ENCODE measurements around the gene RPS6KA2. TPM values are rescaled to one million over a fixed set of nuclear protein-coding genes. Genes with fewer than 3 reads are reported as not detected.
A peak's percentile ranks its signal among the peaks of the same experiment; 100 is the strongest.

RPS6KA2 gene
- total and polyA plus RNA-seq, 7 experiments from 2014 or later, result 4.5 to 17.1 (median 6.6) TPM

DNA sequence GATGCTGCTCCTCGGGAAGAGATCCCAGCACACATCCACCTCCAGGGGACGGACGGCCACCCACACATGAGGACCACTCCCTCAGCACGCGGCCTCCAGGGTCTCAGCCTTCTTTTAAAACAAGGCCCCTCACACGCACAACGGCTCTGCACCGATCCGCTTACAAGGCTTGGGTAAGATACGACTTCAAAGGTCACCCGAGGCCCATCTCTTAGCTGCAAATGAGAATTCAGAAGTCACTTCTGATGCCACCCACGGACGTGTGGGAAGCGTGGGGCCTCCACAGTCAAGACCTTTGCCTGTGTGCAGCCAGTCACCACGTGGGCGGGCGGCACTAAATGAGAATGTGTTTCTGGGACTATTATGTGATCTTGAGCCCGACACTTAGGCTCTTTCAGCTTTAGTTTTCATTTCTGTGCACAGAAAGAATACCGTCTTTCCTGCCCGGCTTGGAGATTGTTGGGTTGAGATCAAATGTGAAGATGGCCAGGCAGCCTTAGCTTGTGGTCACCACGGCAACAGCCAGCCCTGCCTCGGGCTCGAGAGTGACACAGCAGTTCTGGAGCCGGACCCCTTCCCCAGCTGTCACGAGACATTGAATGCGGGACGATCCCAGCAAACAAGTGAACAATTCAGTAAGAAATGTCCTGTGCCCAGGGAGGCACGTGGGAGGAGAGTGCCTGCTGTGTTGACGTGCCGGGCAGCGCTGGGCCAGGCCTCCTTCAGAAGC lies 132.1 kb downstream of the RPS6KA2 start:
- Histone ChIP-seq H3K4me3 (ENCODE audit: low read length) (no peak overlapping the region), H3K4me1 (ENCODE audit: control insufficient read depth in 2 of 2, insufficient read depth in 2 of 2, low read length in 2 of 2) (no peaks in the 10 kb centered on the region), H3K27me3 (ENCODE audit: control insufficient read depth in 2 of 2, insufficient read depth in 2 of 2, low read length in 2 of 2) (no peaks in the 10 kb centered on the region), H3K9me3 (ENCODE audit: control insufficient read depth in 2 of 3, low read length in 3 of 3) (no peaks in the 10 kb centered on the region), H3K27ac (ENCODE audit: low read depth, low read length) (no peak overlapping the region), H3K36me3 (ENCODE audit: control insufficient read depth in 2 of 3, insufficient read depth in 3 of 3, low read length in 3 of 3) (no peaks in the 10 kb centered on the region)
- ChIA-PET POLR2A (interaction anchor here (1.0 kb wide), 1 partner anchor 8 kb away, joined by 3 read pairs; no protein-coding TSS in a partner anchor), CTCF (no interaction called here)
- DNase-seq, result peak in 1 of 9 donors; percentile 44
- peaks cover 0 to 25% (median 4%) of the 10 kb centered on the region in 5 donors for H3K36me3 Mint-ChIP-seq
- no peaks in the 10 kb centered on the region for H3K9me3 Mint-ChIP-seq
- peak overlapping the region in 1 of 9 donors; percentile 36 for H3K27ac Mint-ChIP-seq
- H3K27me3 Mint-ChIP-seq, result no peaks in the 10 kb centered on the region
- ATAC-seq, result no peak
- H3K4me1 Mint-ChIP-seq, result peaks cover 0 to 8% (median 4%) of the 10 kb centered on the region in 7 donors
- H3K4me3 Mint-ChIP-seq, result peak overlapping the region in 1 of 10 donors; percentile 23
- intact Hi-C loops (cut with micrococcal nuclease), result no loop called here

DNA sequence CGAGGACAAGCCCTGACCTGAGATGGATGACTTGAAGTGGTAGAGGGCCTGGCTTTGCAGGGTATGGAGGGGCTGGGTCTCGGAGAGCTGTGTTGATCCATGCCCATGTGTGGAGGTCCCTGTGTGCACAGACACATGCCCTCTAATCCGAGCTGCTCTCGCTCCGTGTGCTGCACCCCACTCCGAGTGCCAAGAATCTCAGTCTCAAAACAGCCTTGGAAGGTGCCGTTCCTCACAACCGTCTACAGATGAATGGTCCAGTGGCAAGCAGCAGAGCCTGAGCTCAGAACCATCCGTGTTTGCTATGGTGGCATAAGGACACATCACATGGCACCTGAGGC lies 133.0 kb downstream of the RPS6KA2 start:
- Histone ChIP-seq H3K4me3 (ENCODE audit: low read length) (no peak overlapping the region), H3K36me3 (ENCODE audit: control insufficient read depth in 2 of 3, insufficient read depth in 3 of 3, low read length in 3 of 3) (no peaks in the 10 kb centered on the region), H3K27ac (ENCODE audit: low read depth, low read length) (no peak overlapping the region), H3K4me1 (ENCODE audit: control insufficient read depth in 2 of 2, insufficient read depth in 2 of 2, low read length in 2 of 2) (no peaks in the 10 kb centered on the region), H3K9me3 (ENCODE audit: control insufficient read depth in 2 of 3, low read length in 3 of 3) (no peaks in the 10 kb centered on the region), H3K27me3 (ENCODE audit: control insufficient read depth in 2 of 2, insufficient read depth in 2 of 2, low read length in 2 of 2) (no peaks in the 10 kb centered on the region)
- ChIA-PET CTCF (no interaction called here), POLR2A (interaction anchor here (0.6 kb wide), 1 partner anchor 42 kb away, joined by 3 read pairs; no protein-coding TSS in a partner anchor)
- Mint-ChIP-seq H3K36me3 (peaks cover 0 to 21% (median 8%) of the 10 kb centered on the region in 5 donors), H3K4me1 (peaks cover 0 to 16% (median 11%) of the 10 kb centered on the region in 7 donors), H3K9me3 (peaks cover 0 to 4% (median 0%) of the 10 kb centered on the region in 11 donors), H3K27me3 (no peaks in the 10 kb centered on the region), H3K4me3 (no peak overlapping the region), H3K27ac (peak overlapping the region in 1 of 9 donors; percentile 6)
- intact Hi-C loops (cut with micrococcal nuclease), result no loop called here
- no peak for ATAC-seq
- no peak for DNase-seq

DNA sequence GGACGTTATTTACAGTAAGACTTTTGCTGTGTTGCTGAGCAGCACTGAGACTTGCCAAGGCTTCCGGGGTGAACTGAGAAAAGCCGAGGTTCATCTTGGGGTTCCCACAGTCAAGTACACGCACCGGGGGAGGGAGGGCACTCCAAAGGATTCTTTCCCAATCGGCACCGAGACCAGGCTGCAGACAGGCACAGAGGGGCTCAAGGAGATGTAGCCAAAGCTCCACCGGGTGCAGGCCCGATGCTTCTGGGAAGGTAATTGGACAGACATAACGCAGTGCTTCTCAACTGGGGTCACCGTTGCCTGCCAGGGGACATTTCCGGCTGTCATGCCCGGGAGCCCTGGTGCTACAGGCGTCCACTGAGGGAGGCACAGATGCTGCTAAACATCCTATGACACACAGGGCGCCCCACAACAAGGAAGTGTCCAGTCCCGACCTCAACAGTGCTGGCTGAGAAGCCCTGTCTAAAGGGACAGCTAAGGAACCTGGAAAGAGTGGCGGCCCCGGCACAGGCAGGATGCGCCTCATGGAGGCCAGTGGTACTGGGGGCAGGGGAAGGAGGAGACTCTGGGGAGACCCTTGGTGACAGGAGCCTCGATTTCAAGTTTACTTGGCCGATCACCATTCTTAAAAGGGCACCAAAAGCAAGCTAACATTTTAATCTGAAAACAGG lies 133.5 kb downstream of the RPS6KA2 start:
- no peaks in the 10 kb centered on the region for H3K27me3 Mint-ChIP-seq
- Histone ChIP-seq H3K4me1 (ENCODE audit: control insufficient read depth in 2 of 2, insufficient read depth in 2 of 2, low read length in 2 of 2) (peaks cover 4% of the 10 kb centered on the region in 2 donors), H3K36me3 (ENCODE audit: control insufficient read depth in 2 of 3, insufficient read depth in 3 of 3, low read length in 3 of 3) (no peaks in the 10 kb centered on the region), H3K27me3 (ENCODE audit: control insufficient read depth in 2 of 2, insufficient read depth in 2 of 2, low read length in 2 of 2) (no peaks in the 10 kb centered on the region), H3K9me3 (ENCODE audit: control insufficient read depth in 2 of 3, low read length in 3 of 3) (no peaks in the 10 kb centered on the region), H3K27ac (ENCODE audit: low read depth, low read length) (no peak overlapping the region), H3K4me3 (ENCODE audit: low read length) (no peak overlapping the region)
- no peak for DNase-seq
- POLR2A ChIA-PET, result interaction anchor here (0.6 kb wide), 1 partner anchor 41 kb away, joined by 3 read pairs; no protein-coding TSS in a partner anchor
- peaks cover 0 to 21% (median 7%) of the 10 kb centered on the region in 5 donors for H3K36me3 Mint-ChIP-seq
- peak overlapping the region in 2 of 9 donors; percentile 6 to 30 for H3K27ac Mint-ChIP-seq
- intact Hi-C loops (cut with micrococcal nuclease), result no loop called here
- CTCF ChIA-PET, result no interaction called here
- no peak for ATAC-seq
- H3K4me3 Mint-ChIP-seq, result no peak overlapping the region
- peaks cover 0 to 16% (median 12%) of the 10 kb centered on the region in 7 donors for H3K4me1 Mint-ChIP-seq
- H3K9me3 Mint-ChIP-seq, result peaks cover 0 to 4% (median 0%) of the 10 kb centered on the region in 11 donors

DNA sequence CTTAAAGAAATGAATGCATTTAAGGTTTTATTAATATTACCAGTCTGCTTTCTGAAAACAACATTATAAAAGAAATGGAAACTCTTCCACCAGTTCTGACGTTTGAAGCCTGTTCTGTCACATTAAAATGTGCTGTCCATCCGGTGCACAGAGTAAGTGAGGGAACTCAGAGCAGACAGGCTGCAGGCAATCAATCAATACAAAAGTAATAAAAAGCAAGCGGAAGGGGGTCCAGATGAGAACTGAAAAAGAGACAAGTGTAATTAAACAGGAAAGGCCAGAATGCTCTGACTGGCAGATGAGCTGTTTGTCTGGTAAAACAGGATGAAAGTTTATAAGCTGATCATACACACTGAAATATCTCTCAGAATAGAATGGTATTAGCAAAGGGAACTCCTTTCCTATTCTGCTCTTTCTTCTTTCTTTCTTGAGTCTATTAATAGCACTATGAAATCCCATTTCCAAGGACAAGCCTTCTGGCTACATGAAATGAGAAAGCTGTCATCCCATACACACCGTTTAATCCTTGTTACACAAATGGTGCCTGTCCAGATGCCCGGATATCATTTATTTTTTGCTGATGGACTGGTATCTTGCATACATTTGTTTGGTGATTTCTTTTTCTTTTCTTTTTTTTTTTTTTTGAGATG lies 134.8 kb downstream of the RPS6KA2 start:
- intact Hi-C loops (cut with micrococcal nuclease), result no loop called here
- no peak overlapping the region for H3K4me3 ChIP-seq (ENCODE audit: low read length)
- H3K9me3 ChIP-seq (ENCODE audit: control insufficient read depth in 2 of 3, low read length in 3 of 3), result no peaks in the 10 kb centered on the region
- Mint-ChIP-seq H3K27ac (peak overlapping the region in 1 of 9 donors; percentile 81), H3K36me3 (peaks cover 0 to 26% (median 7%) of the 10 kb centered on the region in 5 donors), H3K4me1 (peaks cover 6 to 29% (median 26%) of the 10 kb centered on the region in 7 donors), H3K9me3 (peaks cover 0 to 13% (median 3%) of the 10 kb centered on the region in 11 donors), H3K27me3 (no peaks in the 10 kb centered on the region), H3K4me3 (no peak overlapping the region)
- H3K4me1 ChIP-seq (ENCODE audit: control insufficient read depth in 2 of 2, insufficient read depth in 2 of 2, low read length in 2 of 2), result peaks cover 15% of the 10 kb centered on the region in 2 donors
- no peaks in the 10 kb centered on the region for H3K36me3 ChIP-seq (ENCODE audit: control insufficient read depth in 2 of 3, insufficient read depth in 3 of 3, low read length in 3 of 3)
- ChIA-PET CTCF (interaction anchor here (0.6 kb wide), 1 partner anchor 460 kb away, joined by 3 read pairs; no protein-coding TSS in a partner anchor), POLR2A (no interaction called here)
- no peaks in the 10 kb centered on the region for H3K27me3 ChIP-seq (ENCODE audit: control insufficient read depth in 2 of 2, insufficient read depth in 2 of 2, low read length in 2 of 2)
- ATAC-seq (no peak), DNase-seq (no peak)
- H3K27ac ChIP-seq (ENCODE audit: low read depth, low read length), result no peak overlapping the region

DNA sequence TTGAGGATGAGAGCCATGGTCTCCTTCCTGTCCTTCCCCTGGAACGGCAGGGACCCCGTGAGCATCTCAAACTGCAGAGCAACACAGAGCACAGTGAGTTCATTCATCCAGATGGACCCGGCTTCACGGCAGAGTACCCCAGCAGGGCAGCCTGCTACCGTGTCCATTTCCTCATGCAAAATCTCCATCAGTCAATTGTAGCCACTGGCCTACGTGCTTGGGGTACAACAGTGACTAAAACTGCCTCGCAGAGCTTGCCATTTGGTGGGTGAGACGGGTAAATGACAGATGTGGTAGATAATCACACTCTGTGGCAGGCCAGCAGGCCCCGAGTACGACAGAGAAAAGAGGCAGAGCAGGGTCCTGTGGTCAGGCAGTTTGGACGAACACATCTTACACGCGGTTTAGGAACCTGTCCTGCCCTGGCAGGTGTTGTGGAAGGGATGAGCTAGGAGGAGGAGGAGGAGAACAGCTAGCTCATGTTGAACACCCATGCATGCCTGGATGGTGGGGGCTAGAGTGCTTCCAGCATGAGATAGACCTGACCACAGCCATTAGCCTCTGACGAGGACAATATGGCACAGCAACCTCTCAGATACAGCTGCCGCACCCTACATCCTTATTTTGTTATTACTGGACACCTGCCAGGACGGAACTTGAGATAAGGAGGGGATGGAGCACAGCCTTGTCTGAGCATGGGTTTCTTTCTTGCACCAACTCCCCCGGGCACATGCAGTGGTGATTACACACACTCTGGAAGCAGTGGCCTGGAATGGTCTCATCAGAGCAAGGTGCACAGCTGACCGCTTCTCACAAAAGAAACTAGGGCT lies 136.2 kb downstream of the RPS6KA2 start:
- no peak for ATAC-seq
- ChIA-PET CTCF (interaction anchor here (0.6 kb wide), 2 partner anchors 22 to 45 kb away, joined by 3 read pairs; no protein-coding TSS in a partner anchor), POLR2A (no interaction called here)
- Mint-ChIP-seq H3K27ac (peak overlapping the region in 2 of 9 donors; percentile 14 to 89), H3K36me3 (peaks cover 0 to 24% (median 7%) of the 10 kb centered on the region in 5 donors), H3K4me3 (no peak overlapping the region), H3K27me3 (no peaks in the 10 kb centered on the region), H3K4me1 (peaks cover 9 to 37% (median 28%) of the 10 kb centered on the region in 7 donors), H3K9me3 (peaks cover 0 to 15% (median 3%) of the 10 kb centered on the region in 11 donors)
- H3K27ac ChIP-seq (ENCODE audit: low read depth, low read length), result no peak overlapping the region
- intact Hi-C loops (cut with micrococcal nuclease), result no loop called here
- no peaks in the 10 kb centered on the region for H3K9me3 ChIP-seq (ENCODE audit: control insufficient read depth in 2 of 3, low read length in 3 of 3)
- no peak for DNase-seq
- H3K36me3 ChIP-seq (ENCODE audit: control insufficient read depth in 2 of 3, insufficient read depth in 3 of 3, low read length in 3 of 3), result no peaks in the 10 kb centered on the region
- no peaks in the 10 kb centered on the region for H3K27me3 ChIP-seq (ENCODE audit: control insufficient read depth in 2 of 2, insufficient read depth in 2 of 2, low read length in 2 of 2)
- peaks cover 17 to 18% of the 10 kb centered on the region in 2 donors for H3K4me1 ChIP-seq (ENCODE audit: control insufficient read depth in 2 of 2, insufficient read depth in 2 of 2, low read length in 2 of 2)
- no peak overlapping the region for H3K4me3 ChIP-seq (ENCODE audit: low read length)
